Transverse colon (tissue), 4 donors: ENCODE data around the gene SLC39A11. TPM values are rescaled to one million over a fixed set of nuclear protein-coding genes. Genes with fewer than 3 reads are reported as not detected.

Source experiments
- DNase-seq: peaks from one replicate; pipeline ENCODE4 v3.0.0-alpha.2; 2019
- H3K27ac ChIP-seq, 4 donors: fragments of 200-600 bp; sonication (generic); 2 replicates each; pipeline ENCODE4 v1.5.1; 2016 to 2018; ENCODE audit warnings: inconsistent platforms in 4 of 4
- H3K27me3 ChIP-seq: fragments of 200-600 bp; sonication (generic); 2 replicates; pipeline ENCODE4 v1.5.1; 2017; ENCODE audit warnings: inconsistent platforms
- H3K36me3 ChIP-seq, 4 donors: fragments of 200-600 bp; sonication (generic); 2 replicates each; pipeline ENCODE4 v1.5.1; 2017 to 2019; ENCODE audit warnings: inconsistent platforms in 4 of 4
- H3K4me1 ChIP-seq, 4 donors: fragments of 200-600 bp; sonication (generic); 2 replicates each; pipeline ENCODE4 v1.5.1; 2017 to 2020; ENCODE audit warnings: inconsistent platforms in 4 of 4
- H3K4me3 ChIP-seq, 4 donors: fragments of 200-600 bp; sonication (generic); 1 replicate in 1 of 4; 2 replicates in 3 of 4; pipeline versions ENCODE4 v1.5.1 to v1.6.1; 2017 to 2019; ENCODE audit warnings: inconsistent platforms in 4 of 4
- H3K9me3 ChIP-seq, 2 donors: fragments of 200-600 bp; sonication (generic); 2 replicates each; pipeline ENCODE4 v1.5.1; 2017 to 2019; ENCODE audit warnings: inconsistent platforms in 2 of 2
- CTCF ChIP-seq, 5 experiments: fragments of 200-600 bp in 3 of 5; fragments of 450-650 bp in 2 of 5; sonication (generic) in 3 of 5; IDR thresholded peaks; 1 replicate in 2 of 5; 2 replicates in 3 of 5; pipeline ENCODE4 v1.5.1; 2016 to 2017; ENCODE audit warnings: antibody characterized with exemption in 5 of 5, inconsistent platforms in 3 of 5, mild to moderate bottlenecking in 2 of 5, moderate library complexity in 1 of 5
- EP300 ChIP-seq: sonication (generic); formaldehyde crosslinking; IDR thresholded peaks from one replicate; pipeline ENCODE4 v1.6.1; 2017; ENCODE audit warnings: antibody characterized with exemption, low read depth
- POLR2A ChIP-seq: fragments of 450-650 bp; IDR thresholded peaks from one replicate; pipeline ENCODE4 v1.6.1; 2016; ENCODE audit warnings: antibody characterized with exemption, mild to moderate bottlenecking, moderate library complexity
- POLR2AphosphoS5 ChIP-seq, 3 donors: sonication (generic); formaldehyde crosslinking; IDR thresholded peaks; one replicate each; pipeline ENCODE4 v1.6.1; 2016; ENCODE audit warnings: antibody characterized with exemption in 3 of 3
- WGBS, 2 donors: methylation state at CpG; one replicate each; pipeline ENCODE4 v1.1.5; 2018; ENCODE audit warnings: low coverage in 1 of 2; 5-methylcytosine and 5-hydroxymethylcytosine counted together
- in situ Hi-C, 4 donors: fragments of 200-750 bp; cut with MboI; loops; one replicate each; pipeline versions ENCODE4 v1.15.0 to v1.15.1; 2017; ENCODE audit warnings: low sequenced_read_pairs in 3 of 4, low pct_ligation_motif_present in 1 of 4, low pct_unique_long_range_greater_than_20kb in 1 of 4
- intact Hi-C: fragments of 100-400 bp; cut with DNase I; formaldehyde crosslinking; loops from one replicate; pipeline ENCODE4 v1.15.1; 2023; ENCODE audit warnings: low total_unique reads
- total RNA-seq, 4 donors: library from RNA; depleted of rRNA; stranded (reverse); fragments of >200 nt; gene quantifications; one replicate each; pipeline ENCODE4 v1.1.0, GENCODE V29; 2016

The SLC39A11 gene
- total RNA-seq, 4 donors from 2014 or later = 20.7 to 49.7 (median 33.3) TPM

- Histone ChIP-seq H3K9me3 (no peaks in the 10 kb centered on the region), H3K27me3 (no peaks in the 10 kb centered on the region), H3K36me3 (no peaks in the 10 kb centered on the region), H3K27ac (no peak overlapping the region), H3K4me3 (no peak overlapping the region), H3K4me1 (no peaks in the 10 kb centered on the region)
- DNase-seq = no peak
- intact Hi-C loops = no loop called here
- WGBS, 2 donors = 94% methylated on average over 2 of the region's 2 CpGs; no CpG with 5 or more reads in 1 of the 2 donors
- in situ Hi-C loops = loop anchor here in 2 of 4 donors (25.0 kb wide), 2 partner anchors 171 to 429 kb away; partner anchors contain the start of gene SSTR2 (in 2 of the 2)
- TF ChIP-seq EP300 (no peak), CTCF (IDR thresholded peaks at IDR 0.05) (no peak), POLR2A (no peak), POLR2AphosphoS5 (IDR thresholded peaks at IDR 0.05) (no peak)
Observed at GRCh38 chr17:72991651-72992050, 100.8 kb downstream of the SLC39A11 start.

- Histone ChIP-seq H3K27ac (no peak overlapping the region), H3K36me3 (no peaks in the 10 kb centered on the region), H3K4me3 (no peak overlapping the region), H3K9me3 (no peaks in the 10 kb centered on the region), H3K4me1 (no peaks in the 10 kb centered on the region), H3K27me3 (no peaks in the 10 kb centered on the region)
- in situ Hi-C loops (loop anchor here in 2 of 4 donors (25.0 kb wide), 2 partner anchors 173 to 427 kb away; partner anchors contain the start of gene SSTR2 (in 2 of the 2)), intact Hi-C loops (no loop called here)
- TF ChIP-seq CTCF (IDR thresholded peaks at IDR 0.05) = no peak
- no peak for TF ChIP-seq EP300
- no peak for TF ChIP-seq POLR2A
- no peak for TF ChIP-seq POLR2AphosphoS5 (IDR thresholded peaks at IDR 0.05)
- DNase-seq = no peak
- WGBS, 2 donors = 79 to 84% methylated on average over 6 of the region's 6 CpGs
Observed at GRCh38 chr17:72989074-72989610, 103.3 kb downstream of the SLC39A11 start.

GRCh38 chr17:72988451-72988850 lies 104.0 kb downstream of the SLC39A11 start:
- H3K4me1 ChIP-seq = no peaks in the 10 kb centered on the region
- H3K9me3 ChIP-seq = no peaks in the 10 kb centered on the region
- intact Hi-C loops (no loop called here), in situ Hi-C loops (loop anchor here in 2 of 4 donors (25.0 kb wide), 2 partner anchors 174 to 426 kb away; partner anchors contain the start of gene SSTR2 (in 2 of the 2))
- TF ChIP-seq POLR2A = no peak
- TF ChIP-seq EP300 = no peak
- TF ChIP-seq POLR2AphosphoS5 (IDR thresholded peaks at IDR 0.05) = no peak
- no peak for TF ChIP-seq CTCF (IDR thresholded peaks at IDR 0.05)
- no peak overlapping the region for H3K4me3 ChIP-seq
- H3K27me3 ChIP-seq = no peaks in the 10 kb centered on the region
- H3K27ac ChIP-seq = no peak overlapping the region
- 91 to 100% methylated on average over 4 to 5 of the region's 5 CpGs for WGBS, 2 donors
- H3K36me3 ChIP-seq = no peaks in the 10 kb centered on the region
- no peak for DNase-seq

- Histone ChIP-seq H3K27me3 (no peaks in the 10 kb centered on the region), H3K4me1 (no peaks in the 10 kb centered on the region), H3K27ac (no peak overlapping the region), H3K9me3 (no peaks in the 10 kb centered on the region), H3K4me3 (no peak overlapping the region), H3K36me3 (no peaks in the 10 kb centered on the region)
- DNase-seq = no peak
- intact Hi-C loops (no loop called here), in situ Hi-C loops (loop anchor here in 2 of 4 donors (25.0 kb wide), 2 partner anchors 175 to 425 kb away; partner anchors contain the start of gene SSTR2 (in 2 of the 2))
- WGBS, 2 donors = 94 to 100% methylated on average over 1 of the region's 1 CpG
- TF ChIP-seq EP300 (no peak), CTCF (IDR thresholded peaks at IDR 0.05) (no peak), POLR2A (no peak), POLR2AphosphoS5 (IDR thresholded peaks at IDR 0.05) (no peak)
Observed at GRCh38 chr17:72987166-72987565, 105.3 kb downstream of the SLC39A11 start.
